ENCODE data around the gene PLXDC2.

PLXDC2 gene

DNA sequence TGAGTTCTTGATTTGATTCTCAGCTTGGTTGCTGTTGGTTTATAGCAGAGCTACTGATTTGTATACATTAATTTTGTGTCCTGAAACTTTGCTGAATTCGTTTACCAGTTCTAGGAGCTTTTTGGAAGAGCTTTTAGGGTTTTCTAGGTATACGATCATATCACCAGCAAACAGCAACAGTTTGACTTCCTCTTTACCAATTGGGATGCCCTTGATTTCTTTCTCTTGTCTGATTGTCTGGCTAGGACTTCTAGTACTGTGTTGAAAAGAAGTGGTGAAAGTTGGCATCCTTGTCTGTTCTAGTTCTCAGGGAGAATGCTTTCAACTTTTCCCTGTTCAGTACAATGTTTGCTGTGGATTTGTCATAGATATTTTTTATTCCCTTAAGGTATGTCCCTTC, 86.2 kb downstream of the PLXDC2 start:
- DNase-seq (ENCODE audit: insufficient read length) = no peak
- no peak for TF ChIP-seq POLR2A (IDR thresholded peaks at IDR 0.05; ENCODE audit: low read depth, low read length)
- no peak for TF ChIP-seq TAF1 (IDR thresholded peaks at IDR 0.05; ENCODE audit: borderline replicate concordance, low read depth, low read length)
- TF ChIP-seq POLR2AphosphoS5 (IDR thresholded peaks at IDR 0.05; ENCODE audit: low read depth, low read length) = no peak
- FAIRE-seq = no peak

GRCh38 chr10:19904202-19904661, 88.0 kb downstream of the PLXDC2 start:
- DNase-seq (ENCODE audit: insufficient read length) (no peak), FAIRE-seq (no peak)
- TF ChIP-seq POLR2AphosphoS5 (IDR thresholded peaks at IDR 0.05; ENCODE audit: low read depth, low read length) (no peak), TAF1 (IDR thresholded peaks at IDR 0.05; ENCODE audit: borderline replicate concordance, low read depth, low read length) (no peak), POLR2A (IDR thresholded peaks at IDR 0.05; ENCODE audit: low read depth, low read length) (no peak)

DNA sequence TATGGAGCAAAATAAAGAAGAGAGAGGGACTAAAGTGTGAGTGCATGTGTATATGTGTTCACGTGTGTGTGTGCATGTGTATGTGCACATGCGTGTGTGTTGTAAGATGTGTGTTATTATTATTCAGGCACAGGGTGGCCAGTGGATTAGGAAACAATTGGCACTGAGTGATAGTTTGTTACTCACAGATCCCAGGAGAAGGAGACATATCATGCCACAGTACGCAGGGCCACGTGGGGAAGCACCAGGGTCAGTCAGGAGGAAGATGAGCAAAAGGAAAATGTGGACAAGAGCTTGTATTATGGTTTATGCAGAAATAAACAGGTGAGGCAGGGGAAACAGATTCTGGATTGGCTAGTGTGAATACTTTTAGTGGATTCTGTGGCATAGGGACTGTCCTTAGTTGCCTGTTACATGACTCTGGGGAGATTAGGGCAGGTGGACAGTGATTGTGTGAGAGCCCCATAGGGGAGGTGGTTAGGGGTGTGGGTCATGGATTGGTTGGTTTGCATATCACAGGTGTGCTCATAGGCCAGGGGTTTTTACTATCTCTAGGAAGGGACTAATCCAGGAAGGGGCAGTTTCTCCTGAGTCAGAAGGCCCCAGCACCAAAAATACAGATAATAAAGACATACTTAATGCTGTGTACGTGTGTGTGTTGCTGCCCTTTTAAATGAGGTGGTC, 90.0 kb downstream of the PLXDC2 start:
- no peak for TF ChIP-seq POLR2A (IDR thresholded peaks at IDR 0.05; ENCODE audit: low read depth, low read length)
- TF ChIP-seq POLR2AphosphoS5 (IDR thresholded peaks at IDR 0.05; ENCODE audit: low read depth, low read length) = no peak
- TF ChIP-seq TAF1 (IDR thresholded peaks at IDR 0.05; ENCODE audit: borderline replicate concordance, low read depth, low read length) = no peak
- FAIRE-seq (no peak), DNase-seq (ENCODE audit: insufficient read length) (no peak)

- FAIRE-seq (no peak), DNase-seq (ENCODE audit: insufficient read length) (no peak)
- TF ChIP-seq POLR2AphosphoS5 (IDR thresholded peaks at IDR 0.05; ENCODE audit: low read depth, low read length) = no peak
- no peak for TF ChIP-seq TAF1 (IDR thresholded peaks at IDR 0.05; ENCODE audit: borderline replicate concordance, low read depth, low read length)
- TF ChIP-seq POLR2A (IDR thresholded peaks at IDR 0.05; ENCODE audit: low read depth, low read length) = no peak
Measured at GRCh38 chr10:19908991-19909696, 92.9 kb downstream of the PLXDC2 start.

- DNase-seq (ENCODE audit: insufficient read length) = no peak
- TF ChIP-seq TAF1 (IDR thresholded peaks at IDR 0.05; ENCODE audit: borderline replicate concordance, low read depth, low read length) (no peak), POLR2AphosphoS5 (IDR thresholded peaks at IDR 0.05; ENCODE audit: low read depth, low read length) (no peak), POLR2A (IDR thresholded peaks at IDR 0.05; ENCODE audit: low read depth, low read length) (no peak)
- FAIRE-seq = no peak
Measured at GRCh38 chr10:19911886-19912285, 95.7 kb downstream of the PLXDC2 start.

- no peak for TF ChIP-seq POLR2AphosphoS5 (IDR thresholded peaks at IDR 0.05; ENCODE audit: low read depth, low read length)
- no peak for TF ChIP-seq POLR2A (IDR thresholded peaks at IDR 0.05; ENCODE audit: low read depth, low read length)
- TF ChIP-seq TAF1 (IDR thresholded peaks at IDR 0.05; ENCODE audit: borderline replicate concordance, low read depth, low read length) = no peak
- DNase-seq (ENCODE audit: insufficient read length) = no peak
- no peak for FAIRE-seq
Measured at GRCh38 chr10:19913987-19914386, 97.8 kb downstream of the PLXDC2 start.

GRCh38 chr10:19915125-19915524, 98.9 kb downstream of the PLXDC2 start:
- FAIRE-seq (no peak), DNase-seq (ENCODE audit: insufficient read length) (no peak)
- no peak for TF ChIP-seq TAF1 (IDR thresholded peaks at IDR 0.05; ENCODE audit: borderline replicate concordance, low read depth, low read length)
- no peak for TF ChIP-seq POLR2AphosphoS5 (IDR thresholded peaks at IDR 0.05; ENCODE audit: low read depth, low read length)
- TF ChIP-seq POLR2A (IDR thresholded peaks at IDR 0.05; ENCODE audit: low read depth, low read length) = no peak

GRCh38 chr10:19915816-19916215, 99.6 kb downstream of the PLXDC2 start:
- TF ChIP-seq POLR2AphosphoS5 (IDR thresholded peaks at IDR 0.05; ENCODE audit: low read depth, low read length) (no peak), POLR2A (IDR thresholded peaks at IDR 0.05; ENCODE audit: low read depth, low read length) (no peak), TAF1 (IDR thresholded peaks at IDR 0.05; ENCODE audit: borderline replicate concordance, low read depth, low read length) (no peak)
- FAIRE-seq = no peak
- no peak for DNase-seq (ENCODE audit: insufficient read length)

- FAIRE-seq (no peak), DNase-seq (ENCODE audit: insufficient read length) (no peak)
- TF ChIP-seq TAF1 (IDR thresholded peaks at IDR 0.05; ENCODE audit: borderline replicate concordance, low read depth, low read length) = no peak
- no peak for TF ChIP-seq POLR2AphosphoS5 (IDR thresholded peaks at IDR 0.05; ENCODE audit: low read depth, low read length)
- no peak for TF ChIP-seq POLR2A (IDR thresholded peaks at IDR 0.05; ENCODE audit: low read depth, low read length)
Measured at GRCh38 chr10:19917751-19918478, 101.7 kb downstream of the PLXDC2 start.

- TF ChIP-seq TAF1 (IDR thresholded peaks at IDR 0.05; ENCODE audit: borderline replicate concordance, low read depth, low read length) (no peak), POLR2AphosphoS5 (IDR thresholded peaks at IDR 0.05; ENCODE audit: low read depth, low read length) (no peak), POLR2A (IDR thresholded peaks at IDR 0.05; ENCODE audit: low read depth, low read length) (no peak)
- no peak for FAIRE-seq
- no peak for DNase-seq (ENCODE audit: insufficient read length)
Measured at GRCh38 chr10:19918794-19919193, 102.6 kb downstream of the PLXDC2 start.

DNA sequence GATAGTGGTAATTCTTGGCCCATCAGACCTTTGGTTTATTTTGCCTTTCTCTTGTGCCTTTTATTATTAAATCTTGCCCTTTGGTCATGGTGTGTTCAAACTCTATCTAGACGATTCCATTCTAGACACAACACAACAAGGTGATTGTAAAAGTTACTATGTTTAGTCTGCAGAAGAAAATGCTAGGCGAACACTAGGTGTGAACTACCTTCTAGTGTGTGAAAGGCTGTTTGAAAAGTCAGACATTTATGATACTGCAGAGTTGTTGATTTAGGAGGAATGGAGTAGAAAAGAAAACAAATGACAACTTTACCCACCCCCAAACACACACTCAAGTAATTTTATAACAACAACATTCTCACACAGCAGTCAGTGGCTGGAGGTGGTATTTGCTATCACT, 103.4 kb downstream of the PLXDC2 start:
- no peak for FAIRE-seq

More for the DNA sequence above, 103.4 kb downstream of the PLXDC2 start:
- no peak for TF ChIP-seq POLR2A (IDR thresholded peaks at IDR 0.05; ENCODE audit: low read depth, low read length)
- TF ChIP-seq POLR2AphosphoS5 (IDR thresholded peaks at IDR 0.05; ENCODE audit: low read depth, low read length) = no peak
- TF ChIP-seq TAF1 (IDR thresholded peaks at IDR 0.05; ENCODE audit: borderline replicate concordance, low read depth, low read length) = no peak
- no peak for DNase-seq (ENCODE audit: insufficient read length)

Measured in GM12892 (cell line).